ENCODE results near the gene CIZ1. TPM values are rescaled to one million over a fixed set of nuclear protein-coding genes. Genes with fewer than 3 reads are reported as not detected.
A peak's percentile ranks its signal among the peaks of the same experiment; 100 is the strongest.

Gene CIZ1
- total RNA-seq, 1 donor from 2014 or later, result 186 TPM

DNA sequence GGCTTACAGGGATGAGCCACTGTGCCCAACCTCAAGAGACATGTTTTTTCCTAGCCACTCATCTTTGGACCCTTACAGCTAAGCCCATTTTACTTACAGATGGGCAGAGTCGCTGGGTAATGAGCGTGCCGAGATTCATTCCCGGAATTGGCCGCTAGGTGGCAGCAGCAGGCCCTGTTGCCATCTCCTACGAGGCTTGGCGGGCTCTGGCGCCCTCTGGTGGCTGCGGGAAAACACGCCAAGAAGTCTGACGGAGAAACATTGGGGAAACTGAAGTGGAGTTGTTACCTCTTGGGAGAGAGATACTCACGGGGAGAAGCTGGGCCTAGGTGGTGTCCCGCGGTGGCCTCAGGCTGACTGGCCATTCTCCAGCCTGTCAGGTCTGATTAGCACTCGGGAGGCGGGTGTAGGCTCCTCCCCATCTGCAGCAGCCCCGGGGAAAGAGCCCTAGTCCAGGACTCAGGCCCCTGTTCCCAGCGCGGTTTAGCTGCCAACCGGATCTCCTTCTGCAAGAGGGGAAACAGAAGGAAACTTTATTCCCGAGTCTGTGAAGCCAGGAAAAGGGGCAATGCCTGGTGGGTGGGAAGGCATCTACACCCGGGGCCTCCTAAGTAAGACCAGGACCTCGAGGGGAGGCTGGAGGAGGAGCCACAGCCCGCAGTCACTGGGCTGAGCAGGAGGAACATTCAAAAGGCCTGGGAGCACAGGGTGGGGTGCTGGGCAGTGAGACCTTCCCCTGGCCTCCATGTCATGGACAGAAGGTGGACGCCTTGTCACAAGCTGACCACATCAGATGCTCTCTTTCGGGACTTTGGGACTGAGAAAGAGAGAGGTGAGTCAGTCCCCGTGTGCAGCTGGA lies 73.5 kb downstream of the CIZ1 start:
- Mint-ChIP-seq H3K36me3 (peaks cover 8% of the 10 kb centered on the region), H3K27ac (peak overlapping the region; percentile 44), H3K9me3 (no peaks in the 10 kb centered on the region), H3K27me3 (no peaks in the 10 kb centered on the region), H3K4me1 (ENCODE audit: unreplicated experiment) (peaks cover 6% of the 10 kb centered on the region), H3K4me3 (peak overlapping the region; percentile 77)
- DNase-seq (ENCODE audit: extremely low spot score, unreplicated experiment), result peak; percentile 97
- TF ChIP-seq, protein P1, sequence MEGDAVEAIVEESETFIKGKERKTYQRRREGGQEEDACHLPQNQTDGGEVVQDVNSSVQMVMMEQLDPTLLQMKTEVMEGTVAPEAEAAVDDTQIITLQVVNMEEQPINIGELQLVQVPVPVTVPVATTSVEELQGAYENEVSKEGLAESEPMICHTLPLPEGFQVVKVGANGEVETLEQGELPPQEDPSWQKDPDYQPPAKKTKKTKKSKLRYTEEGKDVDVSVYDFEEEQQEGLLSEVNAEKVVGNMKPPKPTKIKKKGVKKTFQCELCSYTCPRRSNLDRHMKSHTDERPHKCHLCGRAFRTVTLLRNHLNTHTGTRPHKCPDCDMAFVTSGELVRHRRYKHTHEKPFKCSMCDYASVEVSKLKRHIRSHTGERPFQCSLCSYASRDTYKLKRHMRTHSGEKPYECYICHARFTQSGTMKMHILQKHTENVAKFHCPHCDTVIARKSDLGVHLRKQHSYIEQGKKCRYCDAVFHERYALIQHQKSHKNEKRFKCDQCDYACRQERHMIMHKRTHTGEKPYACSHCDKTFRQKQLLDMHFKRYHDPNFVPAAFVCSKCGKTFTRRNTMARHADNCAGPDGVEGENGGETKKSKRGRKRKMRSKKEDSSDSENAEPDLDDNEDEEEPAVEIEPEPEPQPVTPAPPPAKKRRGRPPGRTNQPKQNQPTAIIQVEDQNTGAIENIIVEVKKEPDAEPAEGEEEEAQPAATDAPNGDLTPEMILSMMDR (conservative IDR thresholded peaks at IDR 0.05), result peak; percentile 100

DNA sequence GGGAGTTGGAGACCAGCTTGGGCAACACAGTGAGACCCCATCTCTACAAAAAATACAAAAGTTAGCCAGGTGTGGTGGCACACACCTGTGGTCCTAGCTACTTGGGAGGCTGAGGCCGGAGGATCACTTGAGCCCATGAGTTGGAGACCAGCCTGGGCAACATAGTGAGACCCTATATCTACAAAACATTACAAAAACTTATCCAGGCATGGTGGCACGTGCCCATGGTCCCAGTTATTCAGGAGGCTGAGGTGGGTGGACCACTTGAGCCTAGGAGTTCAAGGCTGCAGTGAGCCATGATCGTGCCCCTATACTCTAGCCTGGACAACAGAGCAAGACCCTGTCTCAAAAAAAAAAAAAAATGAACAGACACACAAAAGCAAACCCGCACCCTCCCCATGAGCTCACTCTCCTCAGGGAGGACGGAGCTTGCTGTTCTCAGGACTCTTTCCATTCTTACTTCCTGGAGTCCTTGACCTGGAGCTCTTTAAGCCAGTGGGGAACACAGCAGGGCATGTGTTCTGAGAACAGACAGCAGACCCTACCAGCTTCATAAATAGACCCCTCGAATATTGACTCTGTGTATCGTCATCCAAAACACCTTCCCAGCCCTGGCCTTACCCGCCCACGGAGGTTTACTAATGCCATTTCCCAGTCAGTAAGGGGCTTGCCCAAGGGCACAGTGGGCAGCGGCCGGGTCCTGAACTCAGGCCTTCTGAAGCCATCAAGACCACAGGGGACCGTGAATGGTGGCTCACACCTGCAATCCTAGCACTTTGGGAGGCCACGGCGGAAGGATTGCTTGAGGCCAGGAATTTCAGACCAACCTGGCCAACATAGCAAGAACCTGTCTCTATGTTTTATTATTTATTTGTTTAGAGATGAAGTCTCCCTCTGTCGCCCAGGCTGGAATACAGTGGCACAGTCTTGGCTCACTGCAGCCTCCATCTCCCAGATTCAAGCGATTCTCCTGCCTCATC lies 75.0 kb downstream of the CIZ1 start:
- H3K27ac Mint-ChIP-seq, result no peak overlapping the region
- DNase-seq (ENCODE audit: extremely low spot score, unreplicated experiment), result no peak
- no peaks in the 10 kb centered on the region for H3K9me3 Mint-ChIP-seq
- peaks cover 6% of the 10 kb centered on the region for H3K4me1 Mint-ChIP-seq (ENCODE audit: unreplicated experiment)
- H3K27me3 Mint-ChIP-seq, result no peaks in the 10 kb centered on the region
- no peak overlapping the region for H3K4me3 Mint-ChIP-seq
- H3K36me3 Mint-ChIP-seq, result peaks cover 8% of the 10 kb centered on the region
- TF ChIP-seq, protein P1 (conservative IDR thresholded peaks at IDR 0.05), result no peak

Other genes with a start within 250 kb of the CIZ1 start
- gene EEIG1, start 210.6 kb downstream of the CIZ1 start, total RNA-seq (ENCODE audit: low replicate concordance), result 61.1 and 74.8 TPM in 2 replicates
- gene NAIF1, start 124.3 kb downstream of the CIZ1 start, total RNA-seq (ENCODE audit: low replicate concordance), result 6.7 and 10.3 TPM in 2 replicates
- gene SLC25A25, start 123.3 kb downstream of the CIZ1 start, total RNA-seq (ENCODE audit: low replicate concordance), result 19.1 and 39.0 TPM in 2 replicates
- 67.2 and 85.0 TPM in 2 replicates for gene PTGES2, start 63.8 kb downstream of the CIZ1 start, total RNA-seq (ENCODE audit: low replicate concordance)
- gene LCN2, start 42.1 kb downstream of the CIZ1 start, total RNA-seq (ENCODE audit: low replicate concordance), result 10.7 and 12.4 TPM in 2 replicates
- gene BBLN, start 31.3 kb downstream of the CIZ1 start, total RNA-seq (ENCODE audit: low replicate concordance), result 108 and 150 TPM in 2 replicates
- gene DNM1, start 11.8 kb upstream of the CIZ1 start, total RNA-seq (ENCODE audit: low replicate concordance), result 16.3 and 112 TPM in 2 replicates
- gene GOLGA2, start 84.4 kb upstream of the CIZ1 start, total RNA-seq (ENCODE audit: low replicate concordance), result 91.5 and 124 TPM in 2 replicates
- 23.0 and 25.1 TPM in 2 replicates for gene SWI5, start 84.7 kb upstream of the CIZ1 start, total RNA-seq (ENCODE audit: low replicate concordance)
- gene TRUB2, start 130.9 kb upstream of the CIZ1 start, total RNA-seq (ENCODE audit: low replicate concordance), result 32.9 and 40.4 TPM in 2 replicates
- 58.5 and 60.5 TPM in 2 replicates for gene COQ4, start 131.3 kb upstream of the CIZ1 start, total RNA-seq (ENCODE audit: low replicate concordance)
- gene SLC27A4, start 149.0 kb upstream of the CIZ1 start, total RNA-seq (ENCODE audit: low replicate concordance), result 42.2 and 47.2 TPM in 2 replicates
- gene URM1, start 179.8 kb upstream of the CIZ1 start, total RNA-seq (ENCODE audit: low replicate concordance), result 56.1 and 60.3 TPM in 2 replicates
- gene CERCAM, start 229.3 kb upstream of the CIZ1 start, total RNA-seq (ENCODE audit: low replicate concordance), result 47.3 and 60.8 TPM in 2 replicates